ENCODE measurements around the gene SRP68.
A peak's percentile ranks its signal among the peaks of the same experiment; 100 is the strongest.

The SRP68 gene

DNA sequence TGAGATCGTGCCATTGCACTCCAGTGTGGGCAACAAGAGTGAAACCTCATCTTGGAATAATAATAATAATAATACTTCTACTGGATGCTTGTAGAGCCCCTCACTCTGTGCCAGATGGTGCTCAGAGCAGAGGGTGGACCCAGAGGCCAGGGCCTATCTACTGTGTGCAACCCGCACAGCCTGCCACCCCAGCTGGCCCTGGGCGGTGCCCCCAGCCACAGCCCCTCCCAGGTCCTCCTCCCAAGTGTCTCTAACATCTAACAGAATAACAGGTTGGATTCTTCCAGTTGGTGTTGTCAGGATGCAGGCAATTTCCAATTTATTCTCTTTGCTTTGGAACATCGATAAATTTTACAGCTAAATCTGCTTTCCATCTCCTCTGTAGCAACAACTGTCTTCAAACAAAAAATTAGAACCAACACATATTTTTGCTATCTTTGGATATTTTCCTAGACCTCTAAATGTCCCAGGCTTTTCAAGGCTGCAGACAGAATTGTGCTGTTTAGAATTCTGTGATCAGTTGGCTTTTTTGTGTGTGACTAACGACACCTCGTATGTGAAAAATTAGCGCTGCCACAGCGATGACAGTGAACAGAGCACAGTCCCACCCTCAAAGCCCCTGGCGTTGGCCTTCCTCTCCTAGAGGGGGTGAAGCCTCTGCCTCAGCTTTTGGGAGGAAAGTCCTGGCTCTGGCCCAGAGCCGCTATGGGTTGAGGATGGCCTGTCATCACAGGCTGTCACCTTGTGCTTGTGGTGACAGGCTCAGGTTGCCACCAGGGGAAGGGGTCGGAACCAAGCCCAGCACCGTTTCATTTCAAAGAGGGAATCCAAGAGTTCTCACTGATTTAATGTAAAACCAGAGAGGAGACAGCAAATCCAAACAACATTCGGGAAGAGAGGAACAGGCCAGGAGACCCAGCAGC lies 37.6 kb downstream of the SRP68 start:
- CTCF ChIA-PET, result interaction anchor here (0.7 to 3.3 kb wide), 6 partner anchors 13 to 84 kb away, joined by 3 to 24 read pairs (median 3); no protein-coding TSS in a partner anchor
- Histone ChIP-seq H3K27ac (ENCODE audit: extremely low read depth, low read depth, low read length) (no peak overlapping the region), H3K4me1 (ENCODE audit: control insufficient read depth, insufficient read depth, low read length) (peaks cover 2% of the 10 kb centered on the region; the same call in 1 of the 2 replicates), H3K36me3 (ENCODE audit: control insufficient read depth in 2 of 2, insufficient read depth in 1 of 2, low read length in 2 of 2) (peaks cover 12 to 31% of the 10 kb centered on the region in 2 experiments), H3K4me3 (ENCODE audit: low read depth, low read length) (no peak overlapping the region), H3K9me3 (ENCODE audit: control insufficient read depth, insufficient read depth, low read depth, low read length) (no peaks in the 10 kb centered on the region)
- POLR2A ChIA-PET, result interaction anchor here (0.6 kb wide), 3 partner anchors 233 to 908 kb away, joined by 3 to 6 read pairs (median 3); no protein-coding TSS in a partner anchor
- TF ChIP-seq KLF1 (tag by site-specific recombination; IDR thresholded peaks at IDR 0.05), result peak; percentile 74
- no peak for TF ChIP-seq ZNF560 (tag by site-specific recombination; IDR thresholded peaks at IDR 0.05; ENCODE audit: borderline replicate concordance)

DNA sequence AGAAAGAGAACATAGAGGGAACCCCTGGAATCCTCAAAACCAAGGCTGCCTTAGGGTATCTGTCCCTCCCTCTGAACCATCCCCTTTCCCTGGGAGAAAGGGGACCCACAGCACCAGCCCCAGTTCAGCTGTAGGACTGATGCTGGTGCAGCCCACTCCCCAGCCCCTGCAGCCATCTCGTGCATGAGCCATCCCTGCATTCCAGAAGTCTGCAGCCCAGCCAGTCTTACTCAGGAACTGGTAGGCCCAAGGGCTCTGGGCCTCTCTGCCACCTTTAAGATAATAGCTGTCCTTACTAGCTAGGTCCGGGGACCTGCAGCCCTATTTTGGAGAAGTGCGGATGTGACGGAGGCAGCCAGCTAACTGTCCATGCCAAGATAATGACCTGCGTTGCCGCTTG lies 39.2 kb downstream of the SRP68 start:
- H3K36me3 ChIP-seq (ENCODE audit: control insufficient read depth in 2 of 2, insufficient read depth in 1 of 2, low read length in 2 of 2), result peaks cover 1 to 15% of the 10 kb centered on the region in 2 experiments; a peak in 2 of 3 replicates
- CTCF ChIA-PET, result interaction anchor here (0.7 to 3.3 kb wide), 3 partner anchors 18 to 29 kb away, joined by 3 to 24 read pairs (median 5); no protein-coding TSS in a partner anchor
- H3K27ac ChIP-seq (ENCODE audit: extremely low read depth, low read depth, low read length), result no peak overlapping the region
- H3K9me3 ChIP-seq (ENCODE audit: control insufficient read depth, insufficient read depth, low read depth, low read length), result no peaks in the 10 kb centered on the region
- POLR2A ChIA-PET, result interaction anchor here (0.8 kb wide), 2 partner anchors 39 to 92 kb away, joined by 3 read pairs; partner anchors contain the start of gene SRP68
- H3K4me1 ChIP-seq (ENCODE audit: control insufficient read depth, insufficient read depth, low read length), result peaks cover 10% of the 10 kb centered on the region
- H3K4me3 ChIP-seq (ENCODE audit: low read depth, low read length), result no peak overlapping the region
- TF ChIP-seq SCRT2 (tag by site-specific recombination; IDR thresholded peaks at IDR 0.05), result no peak
- TF ChIP-seq TRIM28 (IDR thresholded peaks at IDR 0.05; ENCODE audit: borderline replicate concordance, low read length), result peak; percentile 58; the same call in 1 of the 2 replicates

DNA sequence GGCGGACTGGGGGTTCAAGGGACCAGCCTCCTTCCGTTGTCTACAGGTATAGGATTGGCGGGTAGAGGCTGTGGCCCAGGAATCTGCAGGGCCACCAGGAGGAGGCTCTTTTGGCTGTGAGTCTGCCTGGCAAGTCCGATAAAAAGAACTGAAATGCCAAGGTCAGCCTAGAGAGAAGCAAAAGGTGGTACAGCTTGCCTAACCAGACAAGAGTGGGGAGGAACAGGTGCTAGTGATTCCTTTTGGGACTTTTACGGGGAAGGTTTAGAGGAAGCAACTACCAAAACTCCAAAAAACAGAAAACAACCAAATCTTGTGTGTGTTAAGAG lies 39.6 kb downstream of the SRP68 start:
- H3K4me3 ChIP-seq (ENCODE audit: low read depth, low read length), result no peak overlapping the region
- H3K4me1 ChIP-seq (ENCODE audit: control insufficient read depth, insufficient read depth, low read length), result peaks cover 10% of the 10 kb centered on the region
- TF ChIP-seq KLF1 (tag by site-specific recombination; IDR thresholded peaks at IDR 0.05) (no peak), SCRT1 (tag by site-specific recombination; IDR thresholded peaks at IDR 0.05; ENCODE audit: borderline replicate concordance) (no peak), ZNF549 (tag by site-specific recombination; IDR thresholded peaks at IDR 0.05) (no peak)
- TF ChIP-seq, protein P1, sequence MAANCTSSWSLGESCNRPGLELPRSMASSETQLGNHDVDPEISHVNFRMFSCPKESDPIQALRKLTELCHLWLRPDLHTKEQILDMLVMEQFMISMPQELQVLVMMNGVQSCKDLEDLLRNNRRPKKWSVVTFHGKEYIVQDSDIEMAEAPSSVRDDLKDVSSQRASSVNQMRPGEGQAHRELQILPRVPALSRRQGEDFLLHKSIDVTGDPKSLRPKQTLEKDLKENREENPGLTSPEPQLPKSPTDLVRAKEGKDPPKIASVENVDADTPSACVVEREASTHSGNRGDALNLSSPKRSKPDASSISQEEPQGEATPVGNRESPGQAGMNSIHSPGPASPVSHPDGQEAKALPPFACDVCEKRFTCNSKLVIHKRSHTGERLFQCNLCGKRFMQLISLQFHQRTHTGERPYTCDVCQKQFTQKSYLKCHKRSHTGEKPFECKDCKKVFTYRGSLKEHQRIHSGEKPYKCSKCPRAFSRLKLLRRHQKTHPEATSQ (tag by site-specific recombination; IDR thresholded peaks at IDR 0.05), result no peak
- TF ChIP-seq, protein P2, sequence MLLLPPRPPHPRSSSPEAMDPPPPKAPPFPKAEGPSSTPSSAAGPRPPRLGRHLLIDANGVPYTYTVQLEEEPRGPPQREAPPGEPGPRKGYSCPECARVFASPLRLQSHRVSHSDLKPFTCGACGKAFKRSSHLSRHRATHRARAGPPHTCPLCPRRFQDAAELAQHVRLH (tag by site-specific recombination; IDR thresholded peaks at IDR 0.05), result no peak
- TF ChIP-seq, protein P3, sequence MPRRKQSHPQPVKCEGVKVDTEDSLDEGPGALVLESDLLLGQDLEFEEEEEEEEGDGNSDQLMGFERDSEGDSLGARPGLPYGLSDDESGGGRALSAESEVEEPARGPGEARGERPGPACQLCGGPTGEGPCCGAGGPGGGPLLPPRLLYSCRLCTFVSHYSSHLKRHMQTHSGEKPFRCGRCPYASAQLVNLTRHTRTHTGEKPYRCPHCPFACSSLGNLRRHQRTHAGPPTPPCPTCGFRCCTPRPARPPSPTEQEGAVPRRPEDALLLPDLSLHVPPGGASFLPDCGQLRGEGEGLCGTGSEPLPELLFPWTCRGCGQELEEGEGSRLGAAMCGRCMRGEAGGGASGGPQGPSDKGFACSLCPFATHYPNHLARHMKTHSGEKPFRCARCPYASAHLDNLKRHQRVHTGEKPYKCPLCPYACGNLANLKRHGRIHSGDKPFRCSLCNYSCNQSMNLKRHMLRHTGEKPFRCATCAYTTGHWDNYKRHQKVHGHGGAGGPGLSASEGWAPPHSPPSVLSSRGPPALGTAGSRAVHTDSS (tag by site-specific recombination; IDR thresholded peaks at IDR 0.05), result no peak
- TF ChIP-seq, protein P4, sequence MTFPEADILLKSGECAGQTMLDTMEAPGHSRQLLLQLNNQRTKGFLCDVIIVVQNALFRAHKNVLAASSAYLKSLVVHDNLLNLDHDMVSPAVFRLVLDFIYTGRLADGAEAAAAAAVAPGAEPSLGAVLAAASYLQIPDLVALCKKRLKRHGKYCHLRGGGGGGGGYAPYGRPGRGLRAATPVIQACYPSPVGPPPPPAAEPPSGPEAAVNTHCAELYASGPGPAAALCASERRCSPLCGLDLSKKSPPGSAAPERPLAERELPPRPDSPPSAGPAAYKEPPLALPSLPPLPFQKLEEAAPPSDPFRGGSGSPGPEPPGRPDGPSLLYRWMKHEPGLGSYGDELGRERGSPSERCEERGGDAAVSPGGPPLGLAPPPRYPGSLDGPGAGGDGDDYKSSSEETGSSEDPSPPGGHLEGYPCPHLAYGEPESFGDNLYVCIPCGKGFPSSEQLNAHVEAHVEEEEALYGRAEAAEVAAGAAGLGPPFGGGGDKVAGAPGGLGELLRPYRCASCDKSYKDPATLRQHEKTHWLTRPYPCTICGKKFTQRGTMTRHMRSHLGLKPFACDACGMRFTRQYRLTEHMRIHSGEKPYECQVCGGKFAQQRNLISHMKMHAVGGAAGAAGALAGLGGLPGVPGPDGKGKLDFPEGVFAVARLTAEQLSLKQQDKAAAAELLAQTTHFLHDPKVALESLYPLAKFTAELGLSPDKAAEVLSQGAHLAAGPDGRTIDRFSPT (tag by site-specific recombination; IDR thresholded peaks at IDR 0.05), result no peak
- ChIA-PET POLR2A (interaction anchor here (0.8 kb wide), 1 partner anchor 40 kb away, joined by 3 read pairs; the partner anchor contains the start of gene SRP68), CTCF (interaction anchor here (0.7 to 3.3 kb wide), 4 partner anchors 18 to 128 kb away, joined by 3 to 24 read pairs (median 3); no protein-coding TSS in a partner anchor)
- H3K27ac ChIP-seq (ENCODE audit: extremely low read depth, low read depth, low read length), result no peak overlapping the region
- H3K36me3 ChIP-seq (ENCODE audit: control insufficient read depth in 2 of 2, insufficient read depth in 1 of 2, low read length in 2 of 2), result peaks cover 0 to 11% of the 10 kb centered on the region in 2 experiments; a peak in 2 of 3 replicates
- H3K9me3 ChIP-seq (ENCODE audit: control insufficient read depth, insufficient read depth, low read depth, low read length), result no peaks in the 10 kb centered on the region

All from HEK293 (cell line).